Uterus (tissue), 4 donors: ENCODE data around the gene SENP6. TPM values are rescaled to one million over a fixed set of nuclear protein-coding genes. Genes with fewer than 3 reads are reported as not detected.
"Not testable (repeated sequence)": the region's sequence is repeated elsewhere in the genome, so short reads cannot be mapped to it uniquely, and the experiment has no call there.

Experiments used
- DNase-seq, 2 donors: peaks; one replicate each; pipeline ENCODE4 v3.0.0-alpha.2; 2019 to 2020
- H3K27ac ChIP-seq, 2 donors: fragments of 200-600 bp; sonication (generic); 1 replicate in 1 of 2; 2 replicates in 1 of 2; pipeline ENCODE4 v1.5.1; 2016 to 2018
- H3K27me3 ChIP-seq, 2 donors: fragments of 200-600 bp; sonication (generic); one replicate each; pipeline ENCODE4 v1.5.1; 2018 to 2019; ENCODE audit warnings: control low read depth in 1 of 2
- H3K36me3 ChIP-seq, 2 donors: fragments of 200-600 bp; sonication (generic); one replicate each; pipeline ENCODE4 v1.5.1; 2019; ENCODE audit warnings: control low read depth in 1 of 2
- H3K4me1 ChIP-seq, 2 donors: fragments of 200-600 bp; sonication (generic); one replicate each; pipeline ENCODE4 v1.5.1; 2018 to 2019; ENCODE audit warnings: control low read depth in 1 of 2
- H3K4me3 ChIP-seq, 2 donors: fragments of 200-600 bp; sonication (generic); 1 replicate in 1 of 2; 2 replicates in 1 of 2; pipeline ENCODE4 v1.5.1; 2018 to 2019; ENCODE audit warnings: mild to moderate bottlenecking in 1 of 2
- H3K9me3 ChIP-seq, 2 donors: fragments of 200-600 bp; sonication (generic); one replicate each; pipeline ENCODE4 v1.5.1; 2019; ENCODE audit warnings: control low read depth in 1 of 2
- CTCF ChIP-seq, 4 experiments: fragments of 200-600 bp in 2 of 4; fragments of 450-650 bp in 2 of 4; sonication (generic) in 2 of 4; IDR thresholded peaks; one replicate each; pipeline ENCODE4 v1.5.1; 2016 to 2019; ENCODE audit warnings: antibody characterized with exemption in 4 of 4, mild to moderate bottlenecking in 2 of 4, moderate library complexity in 1 of 4
- POLR2A ChIP-seq, 2 donors: fragments of 450-650 bp; IDR thresholded peaks; one replicate each; pipeline ENCODE4 v1.6.1; 2016; ENCODE audit warnings: antibody characterized with exemption in 2 of 2, mild to moderate bottlenecking in 1 of 2, moderate library complexity in 1 of 2
- intact Hi-C: fragments of 100-400 bp; cut with DNase I; formaldehyde crosslinking; loops from one replicate; pipeline ENCODE4 v1.15.1; 2023; ENCODE audit warnings: low total_unique reads
- total RNA-seq, 4 donors: library from RNA; depleted of rRNA in 3 of 4; stranded (reverse); fragments of >200 nt in 3 of 4; gene quantifications; one replicate each; pipeline versions ENCODE4 v1.1.0 to v1.2.4, GENCODE V29; 2014 to 2023
- donor health status: DM: yes; HTN: yes; CAD: no.

Gene SENP6
- total RNA-seq, 4 donors from 2014 or later, result 70.4 to 258 (median 205) TPM

- no peak for DNase-seq
- Histone ChIP-seq H3K36me3 (no peaks in the 10 kb centered on the region), H3K27me3 (no peaks in the 10 kb centered on the region), H3K9me3 (no peaks in the 10 kb centered on the region), H3K27ac (no peak overlapping the region), H3K4me1 (no peaks in the 10 kb centered on the region), H3K4me3 (no peak overlapping the region)
- intact Hi-C loops, result no loop called here
- TF ChIP-seq POLR2A (IDR thresholded peaks at IDR 0.05) (no peak), CTCF (IDR thresholded peaks at IDR 0.05) (no peak)
Observed at GRCh38 chr6:75581231-75581630, 20.4 kb upstream of the SENP6 start.

GRCh38 chr6:75584552-75584951 lies 17.1 kb upstream of the SENP6 start:
- H3K36me3 ChIP-seq, intact Hi-C loops, H3K9me3 ChIP-seq, H3K4me3 ChIP-seq, H3K4me1 ChIP-seq, H3K27ac ChIP-seq, H3K27me3 ChIP-seq, DNase-seq: not testable (repeated sequence)

- H3K4me3 ChIP-seq, result no peak overlapping the region
- no peaks in the 10 kb centered on the region for H3K4me1 ChIP-seq
- intact Hi-C loops, result no loop called here
- no peaks in the 10 kb centered on the region for H3K9me3 ChIP-seq
- H3K27ac ChIP-seq, result no peak overlapping the region
- no peaks in the 10 kb centered on the region for H3K27me3 ChIP-seq
- H3K36me3 ChIP-seq, result no peaks in the 10 kb centered on the region
- TF ChIP-seq POLR2A (IDR thresholded peaks at IDR 0.05), result no peak
- no peak for TF ChIP-seq CTCF (IDR thresholded peaks at IDR 0.05)
- DNase-seq, result no peak
Observed at GRCh38 chr6:75588948-75589347, 12.7 kb upstream of the SENP6 start.

GRCh38 chr6:75590370-75590769 lies 11.3 kb upstream of the SENP6 start:
- Histone ChIP-seq H3K4me1 (no peaks in the 10 kb centered on the region), H3K27ac (no peak overlapping the region), H3K27me3 (no peaks in the 10 kb centered on the region), H3K36me3 (no peaks in the 10 kb centered on the region), H3K9me3 (no peaks in the 10 kb centered on the region), H3K4me3 (no peak overlapping the region)
- TF ChIP-seq POLR2A (IDR thresholded peaks at IDR 0.05) (no peak), CTCF (IDR thresholded peaks at IDR 0.05) (no peak)
- DNase-seq, result no peak
- intact Hi-C loops, result no loop called here

- H3K27ac ChIP-seq, DNase-seq, intact Hi-C loops, H3K9me3 ChIP-seq, H3K27me3 ChIP-seq, H3K4me1 ChIP-seq, H3K36me3 ChIP-seq, H3K4me3 ChIP-seq: not testable (repeated sequence)
Observed at GRCh38 chr6:75596380-75596779, 5.3 kb upstream of the SENP6 start.

GRCh38 chr6:75600768-75601167 lies 912 bp upstream of the SENP6 start:
- Histone ChIP-seq H3K36me3 (no peaks in the 10 kb centered on the region), H3K4me3 (peak overlapping the region; percentile 81 to 86), H3K27ac (peak overlapping the region; percentile 99), H3K9me3 (no peaks in the 10 kb centered on the region), H3K4me1 (no peaks in the 10 kb centered on the region), H3K27me3 (no peaks in the 10 kb centered on the region)
- TF ChIP-seq CTCF (IDR thresholded peaks at IDR 0.05), result no peak
- TF ChIP-seq POLR2A (IDR thresholded peaks at IDR 0.05), result no peak
- intact Hi-C loops, result no loop called here
- no peak for DNase-seq
